Measurements from ENCODE around the gene GALNTL6.

- TF ChIP-seq CTCF (conservative IDR thresholded peaks at IDR 0.05 in 1 of 2, IDR thresholded peaks at IDR 0.05 in 1 of 2; ENCODE audit: low read depth in 1 of 2, low read length in 2 of 2) (no peak), EZH2 (IDR thresholded peaks at IDR 0.05; ENCODE audit: low read length, missing control alignments) (no peak)
Measured at GRCh38 chr4:172009446-172010230, 196.4 kb downstream of the GALNTL6 start.
